HG02642 (cell line): Measurements from ENCODE around the gene LPA.

ENCODE experiments used
- ATAC-seq: cut with Tn5 transposase; IDR thresholded peaks from one replicate; pipeline ENCODE4 v1.9.1; 2021; ENCODE audit warnings: mild to moderate bottlenecking; ENCODE audit not compliant: unreplicated experiment, poor library complexity

Gene LPA

DNA sequence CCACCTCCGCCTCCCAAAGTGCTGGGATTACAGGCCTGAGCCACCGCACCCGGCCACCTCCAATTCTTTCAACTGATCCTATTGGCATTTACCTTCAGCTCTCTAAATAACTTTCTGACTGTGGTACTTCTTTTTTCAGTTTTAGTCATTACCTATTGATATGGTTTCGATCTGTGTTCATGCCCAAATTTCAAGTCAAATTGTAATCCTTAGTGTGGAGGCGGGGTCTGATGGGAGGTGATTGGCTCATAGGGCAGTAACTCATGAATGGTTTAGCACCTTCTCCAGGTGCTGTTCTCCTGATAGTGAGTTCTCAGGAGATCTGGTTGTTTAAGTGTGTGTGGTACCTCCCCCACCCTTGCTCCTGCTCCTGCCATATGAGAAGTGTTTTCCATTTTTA, 140.9 kb downstream of the LPA start:
- peak; percentile 23 for ATAC-seq

DNA sequence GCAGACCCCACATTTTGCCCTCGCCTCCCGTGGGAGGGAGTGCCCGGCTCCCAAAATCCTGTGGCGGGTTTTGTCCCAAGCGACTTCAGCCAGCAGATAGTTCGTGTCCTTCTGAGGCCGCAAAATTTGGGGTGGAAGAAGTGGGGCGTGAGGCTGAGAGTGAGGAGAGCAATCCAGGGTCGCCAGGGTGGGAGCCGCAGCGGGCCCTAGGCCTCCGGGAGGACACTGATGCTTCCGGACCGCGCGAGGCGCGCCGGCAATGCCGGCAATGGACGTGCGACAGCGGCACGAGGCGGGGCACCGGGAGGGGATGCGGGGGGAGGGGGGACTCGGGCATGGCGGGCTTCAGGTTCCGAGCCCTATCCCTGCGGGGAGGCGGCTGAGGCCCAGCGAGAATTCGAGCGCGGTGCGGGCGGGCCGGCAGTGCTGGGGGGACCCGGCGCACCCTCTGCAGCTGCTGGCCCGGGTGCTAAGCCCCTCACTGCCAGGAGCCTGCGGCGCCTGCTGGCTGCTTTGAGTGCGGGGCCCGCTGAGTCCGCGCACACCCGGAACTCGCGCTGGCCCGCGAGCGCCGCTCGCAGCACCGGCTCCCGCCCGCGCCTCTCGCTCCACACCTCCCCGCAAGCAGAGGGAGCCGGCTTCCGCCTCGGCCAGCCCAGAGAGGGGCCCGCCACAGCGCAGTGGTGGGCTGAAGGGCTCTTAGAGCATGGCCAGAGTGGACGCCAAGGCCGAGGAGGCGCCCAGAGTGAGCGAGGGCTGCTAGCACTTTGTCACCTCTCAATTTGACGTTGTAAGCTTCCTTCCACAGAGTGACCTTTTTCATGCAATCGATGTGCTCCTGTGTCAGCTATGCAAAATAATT, 143.8 kb downstream of the LPA start:
- ATAC-seq, result peak; percentile 80

DNA sequence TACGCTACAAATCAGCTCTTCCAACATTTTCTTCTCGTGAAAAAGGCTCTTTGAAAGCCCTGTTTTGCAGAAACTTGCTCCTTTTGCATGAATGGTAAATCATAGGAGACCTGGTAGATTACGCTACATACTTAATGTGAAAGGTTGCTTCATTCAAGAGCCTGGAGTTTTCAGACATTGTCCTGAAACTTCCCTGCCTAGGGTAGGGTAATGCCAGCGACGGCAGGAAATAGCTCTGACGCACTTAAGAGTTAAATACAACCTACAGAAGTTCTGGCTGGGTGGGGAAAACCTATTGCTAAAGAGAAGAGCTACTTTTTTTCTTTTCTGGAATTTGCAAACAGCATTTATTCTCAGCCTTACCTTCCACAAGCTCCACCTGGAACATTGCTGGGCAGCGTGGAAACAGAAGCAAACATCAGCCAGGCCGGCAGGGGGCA, 144.5 kb downstream of the LPA start:
- ATAC-seq, result peak; percentile 86

DNA sequence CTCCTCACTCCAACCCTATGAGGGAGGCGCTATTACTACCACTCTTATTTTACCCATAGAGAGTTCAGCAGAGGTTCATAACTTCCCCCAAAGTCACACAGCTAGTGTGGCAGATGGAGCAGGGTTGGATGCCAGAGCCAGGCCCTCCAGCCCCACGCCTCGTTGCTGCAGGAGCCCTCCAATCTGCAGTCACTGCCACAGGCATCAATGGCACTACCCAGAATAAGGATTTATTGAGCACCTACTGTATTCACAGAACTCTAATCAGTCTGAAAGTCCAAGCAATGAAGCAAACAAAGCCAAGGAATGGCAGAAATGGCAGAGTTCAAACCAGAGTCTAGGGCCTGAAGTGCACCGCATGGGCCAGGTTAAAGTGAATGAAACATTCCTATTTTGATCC, 144.9 kb downstream of the LPA start:
- ATAC-seq, result no peak

- ATAC-seq, result no peak
These were observed 150.2 kb downstream of the LPA start for GRCh38 chr6:160513836-160514235.

- no peak for ATAC-seq
These were observed 153.0 kb downstream of the LPA start for GRCh38 chr6:160510976-160511617.

DNA sequence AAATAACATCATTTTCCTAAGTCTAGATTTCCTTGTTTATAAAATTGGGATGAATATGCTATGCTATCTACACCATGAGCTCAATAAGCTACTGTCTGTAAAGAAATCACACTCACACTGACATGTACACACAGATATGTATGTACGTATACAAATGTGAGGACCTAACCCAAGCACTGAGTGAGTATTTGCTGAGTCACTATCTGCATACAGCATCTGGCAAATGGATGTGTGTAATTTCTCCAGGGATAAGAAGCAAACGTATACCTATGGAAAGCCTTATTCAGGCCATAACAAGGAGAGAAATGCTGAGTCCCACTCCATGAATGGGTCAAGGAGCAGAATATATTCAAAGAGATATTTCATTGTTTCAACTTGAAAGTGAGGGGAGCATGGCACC, 153.9 kb downstream of the LPA start:
- ATAC-seq, result no peak

GRCh38 chr6:160509610-160510009, 154.5 kb downstream of the LPA start:
- no peak for ATAC-seq

GRCh38 chr6:160508599-160508998, 155.5 kb downstream of the LPA start:
- no peak for ATAC-seq

- no peak for ATAC-seq
These were observed 156.7 kb downstream of the LPA start for GRCh38 chr6:160507420-160507819.

DNA sequence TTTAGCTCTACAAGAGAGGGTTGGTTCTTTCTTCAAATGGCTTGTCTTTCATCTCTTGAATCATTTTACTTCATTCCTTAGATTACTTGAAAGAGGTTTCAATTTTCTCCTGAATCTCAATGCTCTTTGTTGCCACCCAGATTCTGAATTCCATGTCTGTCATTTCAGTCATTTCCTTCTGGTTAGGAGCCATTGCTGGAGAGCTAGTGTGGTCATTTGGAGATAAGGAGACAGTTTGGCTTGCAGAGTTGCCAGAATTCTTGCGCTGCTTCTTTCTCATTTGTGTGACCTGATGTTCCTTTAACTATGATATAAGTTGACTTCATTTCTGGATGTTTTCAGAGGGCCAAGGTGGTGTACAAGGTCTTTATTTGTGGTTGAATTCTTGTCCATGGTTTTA, 158.1 kb downstream of the LPA start:
- ATAC-seq, result no peak

- ATAC-seq, result no peak
These were observed 163.4 kb downstream of the LPA start for GRCh38 chr6:160500639-160501038.

DNA sequence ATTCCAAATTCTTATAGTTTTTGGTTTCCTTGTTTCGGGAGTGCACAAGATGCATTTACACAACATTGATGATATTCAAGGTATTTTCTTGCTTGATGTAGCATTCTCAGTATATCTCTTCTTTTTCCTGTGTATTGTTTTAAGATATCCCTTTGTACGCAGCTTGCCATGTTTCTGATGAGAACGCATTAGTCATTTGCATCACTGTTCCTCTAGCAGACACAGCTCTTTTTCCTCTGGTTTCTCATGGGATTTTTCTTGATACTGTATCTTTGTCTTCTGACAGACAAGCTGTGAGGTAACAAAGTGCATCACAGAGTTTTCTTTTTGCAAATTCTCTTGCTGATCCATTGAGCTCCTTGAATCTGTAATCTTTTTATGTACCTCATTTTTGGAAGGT, 169.5 kb downstream of the LPA start:
- ATAC-seq, result no peak

GRCh38 chr6:160489091-160489490, 175.0 kb downstream of the LPA start:
- ATAC-seq, result no peak

DNA sequence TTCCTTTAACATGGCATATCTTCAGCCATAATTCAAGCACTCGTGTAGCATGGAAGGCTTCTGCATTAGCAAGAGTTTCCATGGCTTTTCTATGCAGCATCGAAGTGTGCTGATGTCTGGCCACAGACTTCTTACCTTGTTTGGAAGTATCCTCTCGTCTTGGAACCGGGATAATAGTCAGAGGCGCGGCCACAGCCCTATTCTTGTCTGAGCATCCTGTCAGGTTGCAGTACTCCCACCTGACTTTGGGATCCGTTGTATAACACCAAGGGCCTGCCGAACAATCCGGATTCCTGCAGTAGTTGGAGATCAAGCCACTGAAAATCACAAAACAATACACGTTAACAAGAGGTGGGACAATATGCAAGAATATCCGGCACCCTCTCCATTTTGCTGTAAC, 177.0 kb downstream of the LPA start:
- ATAC-seq, result no peak
